Tibial nerve (tissue), 4 donors: Measurements from ENCODE around the gene HHLA2.

Source experiments
- CTCF ChIP-seq, 5 experiments: fragments of 200-600 bp in 3 of 5; fragments of 450-650 bp in 2 of 5; sonication (generic) in 3 of 5; IDR thresholded peaks; one replicate each; pipeline ENCODE4 v1.5.1; 2016 to 2019; ENCODE audit warnings: antibody characterized with exemption in 5 of 5, mild to moderate bottlenecking in 3 of 5, moderate library complexity in 2 of 5
- EP300 ChIP-seq, 2 donors: sonication (generic); formaldehyde crosslinking; IDR thresholded peaks; one replicate each; pipeline ENCODE4 v1.6.1; 2017; ENCODE audit warnings: antibody characterized with exemption in 2 of 2, mild to moderate bottlenecking in 1 of 2
- POLR2A ChIP-seq, 2 donors: fragments of 450-650 bp; IDR thresholded peaks; one replicate each; pipeline ENCODE4 v1.6.1; 2017; ENCODE audit warnings: antibody characterized with exemption in 2 of 2, mild to moderate bottlenecking in 2 of 2, moderate library complexity in 2 of 2

DNA sequence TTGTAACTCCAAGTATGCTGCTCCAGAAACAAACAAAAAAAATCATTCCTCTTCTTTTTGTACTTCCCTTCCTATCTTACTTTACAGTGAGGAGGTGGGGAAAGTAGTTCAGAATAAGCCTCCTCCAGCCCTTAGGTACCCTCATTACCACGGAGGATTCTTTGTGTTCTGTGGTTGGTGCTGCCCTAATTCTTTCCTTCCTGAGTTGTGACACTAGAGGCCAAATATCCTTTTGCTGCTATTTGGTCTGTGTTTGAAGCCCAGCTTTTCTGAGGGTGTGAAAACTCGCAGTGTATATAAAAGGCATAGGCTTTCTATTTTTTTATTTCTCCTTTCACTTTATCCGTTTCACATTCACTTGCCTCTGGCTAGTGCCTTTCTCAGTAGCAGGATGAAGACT lies 98.2 kb downstream of the HHLA2 start:
- no peak for TF ChIP-seq CTCF (IDR thresholded peaks at IDR 0.05)
- TF ChIP-seq EP300 (IDR thresholded peaks at IDR 0.05) = no peak
- no peak for TF ChIP-seq POLR2A (IDR thresholded peaks at IDR 0.05)
